Midbrain (tissue), 1 donor: ENCODE data around the gene TTR.

Source experiments
- DNase-seq: peaks from one replicate; lab custom pipeline; 2025; lab: John Stamatoyannopoulos, UW

The TTR gene

GRCh38 chr18:31591628-31592027 is at the start of gene TTR:
Gene TTR, plus strand, starts transcription at chr18:31591877. Its CDS starts 26 bp downstream, at chr18:31591903.
- DNase-seq, result no peak

GRCh38 chr18:31546476-31546875 is 45.2 kb upstream of the TTR start:
- no peak for DNase-seq

GRCh38 chr18:31548853-31549252 is 42.8 kb upstream of the TTR start:
- DNase-seq, result no peak

GRCh38 chr18:31549416-31549815 is 42.3 kb upstream of the TTR start:
- DNase-seq, result no peak

GRCh38 chr18:31551883-31552282 is 39.8 kb upstream of the TTR start:
- DNase-seq, result no peak

- no peak for DNase-seq
Measured at GRCh38 chr18:31553800-31554199, 37.9 kb upstream of the TTR start.

- DNase-seq, result no peak
Measured at GRCh38 chr18:31554776-31555175, 36.9 kb upstream of the TTR start.

GRCh38 chr18:31555971-31556747 is 35.5 kb upstream of the TTR start:
- peak; percentile 78 for DNase-seq

- no peak for DNase-seq
Measured at GRCh38 chr18:31557446-31557845, 34.2 kb upstream of the TTR start.

- DNase-seq, result no peak
Measured at GRCh38 chr18:31558567-31558966, 33.1 kb upstream of the TTR start.

GRCh38 chr18:31562726-31563125 is 29.0 kb upstream of the TTR start:
- no peak for DNase-seq

GRCh38 chr18:31563778-31564177 is 27.9 kb upstream of the TTR start:
- no peak for DNase-seq

GRCh38 chr18:31565345-31565744 is 26.3 kb upstream of the TTR start:
- no peak for DNase-seq

- no peak for DNase-seq
Measured at GRCh38 chr18:31565782-31566512, 25.7 kb upstream of the TTR start.

GRCh38 chr18:31566576-31567306 is 24.9 kb upstream of the TTR start:
- DNase-seq, result no peak

- DNase-seq, result no peak
Measured at GRCh38 chr18:31572368-31572767, 19.3 kb upstream of the TTR start.

- no peak for DNase-seq
Measured at GRCh38 chr18:31573051-31573450, 18.6 kb upstream of the TTR start.

GRCh38 chr18:31574359-31574758 is 17.3 kb upstream of the TTR start:
- no peak for DNase-seq

- DNase-seq, result no peak
Measured at GRCh38 chr18:31575515-31576257, 16.0 kb upstream of the TTR start.

- DNase-seq, result no peak
Measured at GRCh38 chr18:31576670-31577069, 15.0 kb upstream of the TTR start.

GRCh38 chr18:31577195-31577594 is 14.5 kb upstream of the TTR start:
- DNase-seq, result no peak

- no peak for DNase-seq
Measured at GRCh38 chr18:31578126-31578525, 13.6 kb upstream of the TTR start.
